HG03060 (cell line): Measurements from ENCODE around the gene OSBP.
"Not testable (repeated sequence)": the region's sequence is repeated elsewhere in the genome, so short reads cannot be mapped to it uniquely, and the experiment has no call there.

ENCODE experiments used
- ATAC-seq: cut with Tn5 transposase; IDR thresholded peaks from one replicate; pipeline ENCODE4 v1.9.1; 2021; ENCODE audit warnings: low read depth, moderate number of reproducible peaks; ENCODE audit not compliant: unreplicated experiment

The OSBP gene

GRCh38 chr11:59556115-59556916, 59.3 kb downstream of the OSBP start:
- no peak for ATAC-seq

GRCh38 chr11:59555601-59556114, 59.9 kb downstream of the OSBP start:
- no peak for ATAC-seq

- no peak for ATAC-seq
Observed at GRCh38 chr11:59553323-59553722, 62.3 kb downstream of the OSBP start.

- ATAC-seq, result no peak
Observed at GRCh38 chr11:59552844-59553243, 62.7 kb downstream of the OSBP start.

GRCh38 chr11:59551659-59552521, 63.7 kb downstream of the OSBP start:
- ATAC-seq, result no peak

GRCh38 chr11:59550842-59551658, 64.5 kb downstream of the OSBP start:
- peak; percentile 20 for ATAC-seq

GRCh38 chr11:59550368-59550841, 65.2 kb downstream of the OSBP start:
- peak; percentile 86 for ATAC-seq

GRCh38 chr11:59548309-59548656, 67.3 kb downstream of the OSBP start:
- ATAC-seq, result no peak

- ATAC-seq, result not testable (repeated sequence)
Observed at GRCh38 chr11:59547605-59548308, 67.8 kb downstream of the OSBP start.

GRCh38 chr11:59545179-59546020, 70.2 kb downstream of the OSBP start:
- no peak for ATAC-seq

- no peak for ATAC-seq
Observed at GRCh38 chr11:59544869-59545178, 70.8 kb downstream of the OSBP start.

GRCh38 chr11:59543713-59544112, 71.9 kb downstream of the OSBP start:
- ATAC-seq, result not testable (repeated sequence)

GRCh38 chr11:59542142-59542810, 73.3 kb downstream of the OSBP start:
- no peak for ATAC-seq

GRCh38 chr11:59534676-59535075, 80.9 kb downstream of the OSBP start:
- no peak for ATAC-seq

GRCh38 chr11:59532620-59533019, 83.0 kb downstream of the OSBP start:
- ATAC-seq, result no peak

GRCh38 chr11:59528711-59529110, 86.9 kb downstream of the OSBP start:
- no peak for ATAC-seq
